Lower leg skin (tissue), 3 donors: ENCODE data around the gene CSTF3.

Experiments used
- POLR2A ChIP-seq, 2 donors: fragments of 450-650 bp; IDR thresholded peaks; one replicate each; pipeline ENCODE4 v1.6.1; 2016 to 2017; ENCODE audit warnings: antibody characterized with exemption in 2 of 2, mild to moderate bottlenecking in 1 of 2, moderate library complexity in 1 of 2
- TF ChIP-seq, protein P1 (sequence below), 3 donors: fragments of 450-650 bp; IDR thresholded peaks; one replicate each; pipeline ENCODE4 v1.5.1; 2016; ENCODE audit warnings: antibody characterized with exemption in 3 of 3, mild to moderate bottlenecking in 3 of 3, moderate library complexity in 2 of 3

- TF ChIP-seq, protein P1, sequence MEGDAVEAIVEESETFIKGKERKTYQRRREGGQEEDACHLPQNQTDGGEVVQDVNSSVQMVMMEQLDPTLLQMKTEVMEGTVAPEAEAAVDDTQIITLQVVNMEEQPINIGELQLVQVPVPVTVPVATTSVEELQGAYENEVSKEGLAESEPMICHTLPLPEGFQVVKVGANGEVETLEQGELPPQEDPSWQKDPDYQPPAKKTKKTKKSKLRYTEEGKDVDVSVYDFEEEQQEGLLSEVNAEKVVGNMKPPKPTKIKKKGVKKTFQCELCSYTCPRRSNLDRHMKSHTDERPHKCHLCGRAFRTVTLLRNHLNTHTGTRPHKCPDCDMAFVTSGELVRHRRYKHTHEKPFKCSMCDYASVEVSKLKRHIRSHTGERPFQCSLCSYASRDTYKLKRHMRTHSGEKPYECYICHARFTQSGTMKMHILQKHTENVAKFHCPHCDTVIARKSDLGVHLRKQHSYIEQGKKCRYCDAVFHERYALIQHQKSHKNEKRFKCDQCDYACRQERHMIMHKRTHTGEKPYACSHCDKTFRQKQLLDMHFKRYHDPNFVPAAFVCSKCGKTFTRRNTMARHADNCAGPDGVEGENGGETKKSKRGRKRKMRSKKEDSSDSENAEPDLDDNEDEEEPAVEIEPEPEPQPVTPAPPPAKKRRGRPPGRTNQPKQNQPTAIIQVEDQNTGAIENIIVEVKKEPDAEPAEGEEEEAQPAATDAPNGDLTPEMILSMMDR (IDR thresholded peaks at IDR 0.05), result no peak
- TF ChIP-seq POLR2A (IDR thresholded peaks at IDR 0.05), result no peak
Measured at GRCh38 chr11:33059331-33060007, 101.8 kb downstream of the CSTF3 start.
